Omental fat pad (tissue), 4 donors: ENCODE data around the gene RAI1. TPM values are rescaled to one million over a fixed set of nuclear protein-coding genes. Genes with fewer than 3 reads are reported as not detected.

Experiments used
- ATAC-seq: fragments of 150-250 bp; one replicate; pipeline ENCODE4 v1.9.1; 2016; ENCODE audit warnings: mild to moderate bottlenecking, moderate library complexity; ENCODE audit not compliant: low FRiP score
- DNase-seq: peaks from one replicate; pipeline ENCODE4 v3.0.0-alpha.2; 2019; ENCODE audit warnings: low spot score
- CTCF ChIP-seq, 3 donors: fragments of 450-650 bp; IDR thresholded peaks; one replicate each; pipeline ENCODE4 v1.5.1; 2016 to 2017; ENCODE audit warnings: antibody characterized with exemption in 3 of 3, mild to moderate bottlenecking in 3 of 3, moderate library complexity in 2 of 3
- total RNA-seq, 4 donors: library from RNA; depleted of rRNA; stranded (reverse); fragments of >200 nt; gene quantifications; one replicate each; pipeline ENCODE4 v1.1.0, GENCODE V29; 2016

Gene RAI1
- total RNA-seq, 4 donors from 2014 or later, result 6.7 to 30.6 (median 8.5) TPM

- no peak for ATAC-seq
- DNase-seq, result no peak
- TF ChIP-seq CTCF (IDR thresholded peaks at IDR 0.05), result no peak
Measured at GRCh38 chr17:17760872-17761550, 79.8 kb downstream of the RAI1 start.

- TF ChIP-seq CTCF (IDR thresholded peaks at IDR 0.05), result no peak
- ATAC-seq (no peak), DNase-seq (no peak)
Measured at GRCh38 chr17:17761894-17762743, 80.9 kb downstream of the RAI1 start.

GRCh38 chr17:17762744-17763105, 81.5 kb downstream of the RAI1 start:
- no peak for TF ChIP-seq CTCF (IDR thresholded peaks at IDR 0.05)
- no peak for ATAC-seq
- no peak for DNase-seq

- no peak for DNase-seq
- TF ChIP-seq CTCF (IDR thresholded peaks at IDR 0.05), result no peak
- no peak for ATAC-seq
Measured at GRCh38 chr17:17763136-17763535, 81.9 kb downstream of the RAI1 start.

GRCh38 chr17:17763734-17764133, 82.5 kb downstream of the RAI1 start:
- ATAC-seq, result no peak
- DNase-seq, result no peak
- no peak for TF ChIP-seq CTCF (IDR thresholded peaks at IDR 0.05)

GRCh38 chr17:17765359-17766076, 84.3 kb downstream of the RAI1 start:
- ATAC-seq (no peak), DNase-seq (no peak)
- TF ChIP-seq CTCF (IDR thresholded peaks at IDR 0.05), result no peak
